Spinal cord (tissue), 10 donors: ENCODE results near the gene UBE2C. TPM values are rescaled to one million over a fixed set of nuclear protein-coding genes. Genes with fewer than 3 reads are reported as not detected.
A peak's percentile ranks its signal among the peaks of the same experiment; 100 is the strongest.

Experiments used
- DNase-seq, 6 donors: peaks; one replicate each; pipeline versions ENCODE4 v3.0.0 to v3.0.0-alpha.2; 2013 to 2015; ENCODE audit warnings: low spot score in 6 of 6, low read depth in 4 of 6
- H3K27ac ChIP-seq: one replicate; pipeline ENCODE4 v1.5.1; 2013; ENCODE audit warnings: low read depth, low read length, control low read depth
- H3K27me3 ChIP-seq: one replicate; pipeline ENCODE4 v1.6.1; 2013; ENCODE audit warnings: low read length; ENCODE audit not compliant: control insufficient read depth, insufficient read depth
- H3K36me3 ChIP-seq: one replicate; pipeline ENCODE4 v1.6.1; 2013; ENCODE audit warnings: low read length; ENCODE audit not compliant: control insufficient read depth, insufficient read depth
- H3K4me1 ChIP-seq: one replicate; pipeline ENCODE4 v1.6.1; 2013; ENCODE audit warnings: low read length; ENCODE audit not compliant: control insufficient read depth, insufficient read depth
- H3K4me3 ChIP-seq: one replicate; pipeline ENCODE4 v1.5.1; 2013; ENCODE audit warnings: low read depth, low read length, control low read depth
- H3K9me3 ChIP-seq: one replicate; pipeline ENCODE4 v1.6.1; 2013; ENCODE audit warnings: low read length; ENCODE audit not compliant: control insufficient read depth, insufficient read depth
- WGBS: methylation state at CpG from one replicate; pipeline ENCODE4 v1.1.5; 2013; ENCODE audit warnings: missing lambda C conversion rate; ENCODE audit not compliant: insufficient coverage; 5-methylcytosine and 5-hydroxymethylcytosine counted together
- polyA plus RNA-seq, 2 donors: library from polyadenylated mRNA; unstranded; fragments of 120-200 nt; gene quantifications; one replicate each; pipeline ENCODE4 v1.2.1, GENCODE V29; 2013; ENCODE audit not compliant: insufficient read length in 2 of 2
- total RNA-seq, 2 donors: library from RNA; depleted of rRNA in 1 of 2; stranded (reverse); fragments of 120-200 nt in 1 of 2; fragments of >200 nt in 1 of 2; gene quantifications; one replicate each; pipeline versions ENCODE4 v1.2.3 to v1.2.4, GENCODE V29; 2013 to 2014
- donor health status: healthy.

Gene UBE2C
- total and polyA plus RNA-seq, 4 donors = 7.1 to 36.0 (median 29.3) TPM

DNA sequence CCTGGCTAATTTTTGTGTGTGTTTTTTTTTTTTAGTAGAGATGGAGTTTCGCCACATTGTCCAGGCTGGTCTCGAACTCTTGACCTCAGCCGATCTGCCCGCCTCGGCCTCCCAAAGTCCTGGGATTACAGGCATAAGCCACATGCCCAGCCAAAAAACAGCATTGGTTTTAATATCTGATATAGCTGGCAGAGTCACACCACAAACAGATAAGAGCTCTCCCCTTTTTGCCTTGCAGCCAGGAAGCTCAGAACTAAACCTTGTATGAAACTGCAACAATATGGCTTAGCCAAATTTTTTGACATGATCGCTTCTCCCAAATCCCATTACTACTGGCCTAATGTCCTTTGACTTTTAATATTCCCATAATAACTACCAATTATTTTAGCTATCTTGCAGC, 39.9 kb downstream of the UBE2C start:
- no peak overlapping the region for H3K27ac ChIP-seq

DNA sequence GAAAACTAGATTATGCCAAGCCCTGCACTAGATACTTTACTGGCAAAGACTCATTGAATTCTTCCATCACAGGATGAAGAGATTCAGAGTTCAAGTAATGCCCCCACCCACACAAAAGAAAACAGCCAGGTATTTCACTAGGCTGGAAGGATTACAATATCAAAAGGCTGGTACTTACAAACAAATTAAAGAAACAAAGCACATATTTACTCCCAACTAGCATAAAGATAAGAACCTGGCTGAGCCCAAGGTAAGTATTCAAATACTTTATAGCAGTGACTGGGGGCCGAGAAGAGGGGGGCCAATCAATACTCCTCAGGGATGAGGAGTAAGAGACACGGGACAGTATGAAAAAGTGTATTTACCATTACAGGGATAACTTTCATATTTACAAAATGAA, 41.0 kb downstream of the UBE2C start:
- Histone ChIP-seq H3K4me1 (peaks cover 35% of the 10 kb centered on the region), H3K27ac (no peak overlapping the region), H3K9me3 (no peaks in the 10 kb centered on the region), H3K27me3 (no peaks in the 10 kb centered on the region), H3K4me3 (no peak overlapping the region), H3K36me3 (peaks cover 36% of the 10 kb centered on the region)
- no CpG with 5 or more reads among the region's 2 CpGs for WGBS
- DNase-seq = no peak

More for the DNA sequence above, 39.9 kb downstream of the UBE2C start:
- no peak for DNase-seq
- H3K9me3 ChIP-seq = no peaks in the 10 kb centered on the region
- peaks cover 47% of the 10 kb centered on the region for H3K36me3 ChIP-seq
- peaks cover 24% of the 10 kb centered on the region for H3K4me1 ChIP-seq
- WGBS = 100% methylated on average over 4 of the region's 6 CpGs
- no peak overlapping the region for H3K4me3 ChIP-seq
- no peaks in the 10 kb centered on the region for H3K27me3 ChIP-seq

DNA sequence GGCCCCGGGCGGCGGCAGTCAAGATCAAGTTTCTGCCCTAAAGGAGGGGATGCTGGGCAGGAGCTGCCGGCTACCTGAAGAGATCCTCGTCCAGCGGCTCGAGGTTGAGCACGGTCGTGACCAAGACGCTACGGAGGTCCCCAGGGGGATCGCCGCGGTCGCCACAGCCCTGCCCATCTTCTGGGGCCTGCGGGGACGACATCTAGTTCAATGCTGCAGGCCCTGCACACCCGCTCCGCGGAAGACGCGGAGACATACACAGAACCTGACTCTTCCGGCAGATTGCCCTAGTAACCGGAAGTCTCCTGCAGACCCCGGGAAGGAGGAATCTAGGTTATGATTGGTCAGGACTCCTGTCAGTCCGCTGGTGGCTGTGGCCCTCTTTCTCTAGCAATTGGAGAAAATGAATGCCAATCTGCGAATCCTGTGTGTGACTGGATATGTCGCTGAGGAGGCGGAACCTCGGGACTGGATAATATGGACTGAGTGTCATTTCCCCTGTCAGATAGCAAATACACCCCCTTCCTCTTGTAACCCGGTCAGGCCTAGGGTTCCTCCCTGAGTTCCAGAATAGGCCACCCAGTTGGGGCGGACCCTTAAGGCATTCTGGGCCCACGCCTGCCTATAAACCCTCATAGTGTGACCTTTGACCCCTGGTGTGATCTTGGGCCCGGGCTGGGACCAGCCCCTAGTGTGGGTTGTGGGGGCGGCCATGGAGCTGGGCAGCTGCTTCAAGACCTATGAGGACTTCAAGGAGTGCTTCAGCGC, 44.9 kb downstream of the UBE2C start, which contains the start of the genes ACOT8 and ZSWIM3:
Gene ACOT8, minus strand, starts transcription at position 279 of the 768 bp plus-strand sequence. Its CDS starts 77 bp downstream, at position 202.
Gene ZSWIM3, plus strand, starts transcription at position 501 of the 768 bp plus-strand sequence. Its CDS starts 212 bp downstream, at position 713.
- peak within 1 kb of the TSS; percentile 79 for H3K27ac ChIP-seq
- peaks cover 35% of the 10 kb centered on the region for H3K4me1 ChIP-seq
- H3K36me3 ChIP-seq = peaks cover 16% of the 10 kb centered on the region
- no peaks in the 10 kb centered on the region for H3K9me3 ChIP-seq
- H3K4me3 ChIP-seq = peak within 1 kb of the TSS; percentile 84
- no peaks in the 10 kb centered on the region for H3K27me3 ChIP-seq
- 0% methylated on average over 31 of the region's 36 CpGs for WGBS
- peak; percentile 100 for DNase-seq

DNA sequence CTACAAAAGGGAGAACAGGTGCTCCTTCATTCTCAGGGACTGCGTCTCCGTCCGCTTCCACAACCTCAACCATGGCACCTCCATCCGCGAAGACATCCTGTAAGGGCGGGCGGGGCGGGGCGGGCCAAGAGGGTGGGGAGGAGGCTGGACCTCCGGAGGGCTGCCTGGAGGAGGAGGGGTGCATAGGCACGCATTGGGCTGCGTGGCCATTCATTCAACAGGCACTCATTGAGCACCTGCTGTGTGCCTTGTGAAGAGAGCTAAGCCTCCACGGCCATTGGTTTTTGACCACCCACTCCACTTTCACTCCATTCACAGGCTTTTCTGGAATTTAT, 45.4 kb downstream of the UBE2C start:
- peak overlapping the region; percentile 79 for H3K27ac ChIP-seq
- H3K4me1 ChIP-seq = peaks cover 35% of the 10 kb centered on the region
- 0% methylated on average over 1 of the region's 13 CpGs for WGBS
- peaks cover 16% of the 10 kb centered on the region for H3K36me3 ChIP-seq
- DNase-seq = no peak
- H3K27me3 ChIP-seq = no peaks in the 10 kb centered on the region
- H3K9me3 ChIP-seq = no peaks in the 10 kb centered on the region
- peak overlapping the region; percentile 84 for H3K4me3 ChIP-seq

DNA sequence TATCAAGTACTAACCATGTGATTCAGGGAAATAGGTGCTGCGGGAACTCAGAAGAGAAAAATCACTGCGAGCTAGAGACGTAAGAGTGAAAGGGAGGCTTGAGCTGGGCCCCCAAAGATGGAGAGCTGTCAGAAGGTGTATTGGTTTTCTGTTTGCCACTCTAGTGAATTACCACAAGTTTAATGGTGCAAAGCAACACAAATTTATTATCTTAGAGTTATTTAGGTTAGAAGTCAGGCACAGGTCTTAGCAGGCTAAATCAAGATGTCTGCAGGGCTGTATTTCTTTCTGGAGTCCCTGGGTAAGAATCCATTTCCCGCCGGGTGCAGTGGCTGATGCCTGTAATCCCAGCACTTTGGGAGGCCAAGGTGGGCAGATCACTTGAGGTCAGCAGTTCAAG, 47.5 kb downstream of the UBE2C start:
- DNase-seq = no peak
- H3K36me3 ChIP-seq = peaks cover 4% of the 10 kb centered on the region
- peaks cover 31% of the 10 kb centered on the region for H3K4me1 ChIP-seq
- H3K27me3 ChIP-seq = no peaks in the 10 kb centered on the region
- H3K9me3 ChIP-seq = no peaks in the 10 kb centered on the region
- H3K4me3 ChIP-seq = no peak overlapping the region
- WGBS = 85% methylated on average over 5 of the region's 5 CpGs
- H3K27ac ChIP-seq = no peak overlapping the region

DNA sequence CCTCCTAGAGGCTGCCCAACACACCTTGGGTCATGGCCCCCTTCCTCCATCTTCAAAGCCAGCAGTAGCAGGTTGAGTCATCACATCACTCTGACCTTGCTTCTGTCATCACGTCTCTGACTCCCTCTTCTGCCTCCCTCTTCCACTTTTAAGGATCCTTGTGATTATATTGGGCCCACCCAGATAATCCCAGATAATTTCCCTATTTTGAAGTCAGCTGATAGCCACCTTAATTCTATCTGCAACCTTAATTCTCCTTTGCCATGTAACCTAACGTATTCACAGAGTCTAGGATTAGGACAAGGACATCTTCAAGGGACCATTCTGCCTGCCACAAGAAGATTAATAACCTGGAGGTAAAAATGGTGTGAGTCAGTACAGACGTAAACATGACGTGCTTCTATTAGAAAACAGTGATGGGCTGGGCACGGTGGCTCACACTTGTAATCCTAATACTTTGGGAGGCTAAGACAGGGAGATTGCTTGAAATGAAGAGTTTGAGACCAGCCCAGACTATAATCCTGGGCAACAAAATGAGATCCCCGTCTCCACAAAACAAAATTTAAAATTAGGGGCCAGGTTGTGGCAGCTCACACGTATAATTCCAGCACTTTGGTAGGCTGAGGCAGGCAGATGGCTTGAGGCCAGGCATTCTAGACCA, 48.2 kb downstream of the UBE2C start:
- 83% methylated on average over 4 of the region's 7 CpGs for WGBS
- no peak overlapping the region for H3K4me3 ChIP-seq
- DNase-seq = peak in 1 of 6 donors; percentile 35
- H3K27ac ChIP-seq = no peak overlapping the region
- peaks cover 2% of the 10 kb centered on the region for H3K36me3 ChIP-seq
- no peaks in the 10 kb centered on the region for H3K9me3 ChIP-seq
- H3K27me3 ChIP-seq = no peaks in the 10 kb centered on the region
- peaks cover 25% of the 10 kb centered on the region for H3K4me1 ChIP-seq

DNA sequence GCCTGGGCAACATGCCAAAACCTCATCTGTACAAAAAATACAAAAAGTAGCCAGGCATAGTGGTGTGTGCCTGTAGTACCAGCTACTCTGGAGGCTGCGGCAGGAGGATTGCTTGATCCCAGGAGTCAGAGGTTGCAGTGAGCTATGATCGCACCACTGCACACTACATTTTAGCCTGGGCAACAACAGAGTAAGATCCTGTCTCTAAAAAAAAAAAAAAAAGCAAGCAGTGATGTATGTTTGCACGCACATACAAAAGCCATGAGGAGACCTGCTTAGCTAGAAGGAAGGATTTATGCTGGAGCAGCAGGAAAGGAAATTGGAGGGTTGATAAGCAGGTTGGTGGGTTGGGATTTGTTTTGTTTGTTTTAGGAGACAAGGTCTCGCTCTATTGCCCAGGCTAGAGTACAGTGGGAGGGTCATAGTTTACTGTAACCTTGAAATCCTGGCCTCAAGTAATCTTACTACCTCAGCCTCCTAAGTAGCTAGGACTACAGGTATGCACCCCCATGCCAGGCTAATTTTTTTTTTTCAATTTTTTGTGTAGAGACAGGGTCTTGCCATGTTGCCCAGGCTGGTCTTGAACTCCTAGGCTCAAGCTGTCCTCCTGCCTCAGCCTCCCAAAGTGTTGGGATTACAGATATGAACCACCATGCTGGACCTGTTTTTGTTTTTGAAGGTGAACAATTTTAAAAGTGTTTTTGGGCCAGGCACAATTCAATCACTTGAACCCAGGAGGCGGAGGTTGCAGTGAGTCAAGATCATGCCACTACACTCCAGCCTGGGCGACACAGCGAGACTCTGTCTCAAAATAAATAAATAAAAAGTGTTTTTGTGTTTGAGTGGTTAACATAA, 49.0 kb downstream of the UBE2C start:
- Histone ChIP-seq H3K9me3 (no peaks in the 10 kb centered on the region), H3K27ac (no peak overlapping the region), H3K36me3 (peaks cover 2% of the 10 kb centered on the region), H3K4me1 (peaks cover 17% of the 10 kb centered on the region), H3K27me3 (no peaks in the 10 kb centered on the region), H3K4me3 (no peak overlapping the region)
- DNase-seq = peak in 2 of 6 donors; percentile 5 to 58
- 83% methylated on average over 1 of the region's 7 CpGs for WGBS

DNA sequence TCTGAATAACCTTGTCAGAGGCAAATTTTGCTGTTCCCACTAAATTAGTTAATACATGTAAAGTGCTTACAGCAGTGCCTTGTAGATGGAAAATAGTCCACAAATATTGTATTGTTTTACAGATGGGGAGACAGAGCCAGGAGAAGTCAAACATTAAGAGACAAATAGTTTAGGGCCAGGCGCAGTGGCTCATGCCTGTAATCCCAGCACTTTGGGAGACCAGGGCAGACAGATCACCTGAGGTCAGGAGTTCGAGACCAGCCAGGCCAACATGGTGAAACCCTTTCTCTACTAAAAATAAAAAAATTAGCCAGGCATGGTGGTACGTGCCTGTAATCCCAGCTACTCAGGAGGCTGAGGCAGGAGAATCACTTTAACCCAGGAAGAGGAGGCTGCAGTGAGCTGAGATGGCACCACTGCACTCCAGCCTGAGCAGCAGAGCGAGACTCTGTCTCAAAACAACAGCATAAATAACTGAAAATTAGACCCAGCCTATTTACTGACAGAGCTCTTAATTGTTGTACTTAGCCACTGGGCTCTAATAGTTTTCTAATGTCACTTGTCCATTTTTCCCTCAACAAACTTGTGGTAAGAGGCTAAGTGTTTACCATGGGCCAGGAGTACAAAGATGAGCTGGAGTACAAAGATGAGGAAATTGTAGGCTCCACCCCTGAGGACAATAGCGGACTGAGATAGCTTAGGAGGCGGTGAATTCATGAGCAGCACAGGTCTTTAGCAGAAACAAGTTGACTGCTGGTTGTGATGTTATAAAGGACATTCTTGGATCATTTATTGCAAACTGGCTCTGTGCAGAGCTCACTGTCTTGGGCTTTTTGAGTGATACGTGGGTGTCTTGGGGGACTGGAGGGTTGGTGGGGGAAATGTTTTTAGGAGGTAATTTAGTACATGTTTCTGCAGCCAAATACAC, 51.4 kb downstream of the UBE2C start:
- no peaks in the 10 kb centered on the region for H3K27me3 ChIP-seq
- H3K36me3 ChIP-seq = peaks cover 2% of the 10 kb centered on the region
- H3K4me1 ChIP-seq = no peaks in the 10 kb centered on the region
- no peak overlapping the region for H3K27ac ChIP-seq
- 86% methylated on average over 5 of the region's 7 CpGs for WGBS
- no peaks in the 10 kb centered on the region for H3K9me3 ChIP-seq
- no peak overlapping the region for H3K4me3 ChIP-seq
- DNase-seq = no peak

DNA sequence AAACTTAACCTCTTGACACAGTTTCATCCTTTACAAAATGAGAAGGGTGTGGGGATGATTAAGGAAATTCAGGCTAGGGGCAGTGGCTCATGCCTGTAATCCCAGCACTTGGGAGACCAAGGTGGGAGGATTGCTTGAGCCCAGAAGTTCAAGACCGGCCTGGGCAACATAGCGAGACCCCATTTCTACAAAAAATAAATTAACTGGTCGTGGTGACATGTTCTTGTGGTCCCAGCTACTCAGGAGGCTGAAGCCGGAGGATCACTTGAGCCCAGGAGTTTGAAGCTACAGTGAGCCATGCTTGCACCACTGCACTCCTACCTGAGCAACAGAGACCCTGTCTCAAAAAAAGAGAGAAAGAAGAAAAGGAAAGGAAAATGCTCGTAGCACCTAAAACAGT, 54.0 kb downstream of the UBE2C start:
- H3K36me3 ChIP-seq = peaks cover 5% of the 10 kb centered on the region
- no peaks in the 10 kb centered on the region for H3K27me3 ChIP-seq
- no peak overlapping the region for H3K4me3 ChIP-seq
- DNase-seq = no peak
- no peaks in the 10 kb centered on the region for H3K4me1 ChIP-seq
- no peak overlapping the region for H3K27ac ChIP-seq
- H3K9me3 ChIP-seq = no peaks in the 10 kb centered on the region
- 92% methylated on average over 4 of the region's 5 CpGs for WGBS
